Stomach (tissue), 9 donors: ENCODE data around the gene TPTE. TPM values are rescaled to one million over a fixed set of nuclear protein-coding genes. Genes with fewer than 3 reads are reported as not detected.
"Not testable (repeated sequence)": the region's sequence is repeated elsewhere in the genome, so short reads cannot be mapped to it uniquely, and the experiment has no call there.

Experiments
- DNase-seq, 2 donors: peaks; one replicate each; pipeline versions ENCODE4 v3.0.0 to v3.0.0-alpha.2; 2013 to 2019
- H3K27ac ChIP-seq, 5 donors: fragments of 200-600 bp in 4 of 5; sonication (generic) in 4 of 5; one replicate each; pipeline ENCODE4 v1.5.1; 2013 to 2019; ENCODE audit warnings: mild to moderate bottlenecking in 1 of 5, moderate library complexity in 1 of 5
- H3K27me3 ChIP-seq, 3 donors: fragments of 200-600 bp; sonication (generic); one replicate each; pipeline ENCODE4 v1.5.1; 2017 to 2019; ENCODE audit warnings: mixed run types in 1 of 3
- H3K36me3 ChIP-seq, 4 donors: fragments of 200-600 bp; sonication (generic); 1 replicate in 3 of 4; 2 replicates in 1 of 4; pipeline ENCODE4 v1.5.1; 2016 to 2019
- H3K4me1 ChIP-seq, 4 donors: fragments of 200-600 bp; sonication (generic); one replicate each; pipeline ENCODE4 v1.5.1; 2016 to 2019
- H3K4me3 ChIP-seq, 4 donors: fragments of 200-600 bp; sonication (generic) in 3 of 4; one replicate each; pipeline ENCODE4 v1.5.1; 2016 to 2019; ENCODE audit warnings: mild to moderate bottlenecking in 1 of 4
- H3K9me3 ChIP-seq, 4 donors: fragments of 200-600 bp; sonication (generic); one replicate each; pipeline ENCODE4 v1.5.1; 2016 to 2019
- EP300 ChIP-seq: sonication (generic); formaldehyde crosslinking; IDR thresholded peaks from one replicate; pipeline ENCODE4 v1.6.1; 2017; ENCODE audit warnings: antibody characterized with exemption
- POLR2A ChIP-seq, 4 donors: fragments of 450-650 bp; IDR thresholded peaks; one replicate each; pipeline ENCODE4 v1.6.1; 2016; ENCODE audit warnings: antibody characterized with exemption in 4 of 4, control low read depth in 2 of 4, mild to moderate bottlenecking in 1 of 4, moderate library complexity in 1 of 4
- POLR2AphosphoS5 ChIP-seq, 3 donors: sonication (generic); formaldehyde crosslinking; IDR thresholded peaks; one replicate each; pipeline ENCODE4 v1.6.1; 2016; ENCODE audit warnings: antibody characterized with exemption in 3 of 3
- WGBS, 5 donors: extraction: QIAGEN DNeasy Blood & Tissue Kit in 3 of 5; methylation state at CpG; one replicate each; pipeline versions ENCODE4 v1.1.5 to v1.1.7; 2013 to 2018; 5-methylcytosine and 5-hydroxymethylcytosine counted together
- intact Hi-C: fragments of 100-400 bp; cut with DNase I; formaldehyde crosslinking; loops from one replicate; pipeline ENCODE4 v1.15.1; 2023; ENCODE audit warnings: low total_unique reads
- polyA plus RNA-seq, 3 donors: library from polyadenylated mRNA; stranded (reverse); fragments of 200-250 nt; gene quantifications; one replicate each; pipeline ENCODE4 v1.2.3, GENCODE V29; 2013
- total RNA-seq, 5 donors: library from RNA; depleted of rRNA; stranded (reverse); fragments of >200 nt; gene quantifications; one replicate each; pipeline versions ENCODE4 v1.1.0 to v1.2.3, GENCODE V29; 2014 to 2016
- TF ChIP-seq, protein P1 (sequence below), 7 experiments: fragments of 450-650 bp in 4 of 7; fragments of 200-600 bp in 3 of 7; sonication (generic) in 3 of 7; IDR thresholded peaks; one replicate each; pipeline ENCODE4 v1.5.1; 2016 to 2019; ENCODE audit warnings: antibody characterized with exemption in 7 of 7, control low read depth in 2 of 7, mild to moderate bottlenecking in 1 of 7
- donor health status: healthy with polysubstance abuse.
- donor health status: Bipolar disorder and iron deficiency.
- donor health status: healthy.

Gene TPTE
- total and polyA plus RNA-seq, 8 donors, result not detected

DNA sequence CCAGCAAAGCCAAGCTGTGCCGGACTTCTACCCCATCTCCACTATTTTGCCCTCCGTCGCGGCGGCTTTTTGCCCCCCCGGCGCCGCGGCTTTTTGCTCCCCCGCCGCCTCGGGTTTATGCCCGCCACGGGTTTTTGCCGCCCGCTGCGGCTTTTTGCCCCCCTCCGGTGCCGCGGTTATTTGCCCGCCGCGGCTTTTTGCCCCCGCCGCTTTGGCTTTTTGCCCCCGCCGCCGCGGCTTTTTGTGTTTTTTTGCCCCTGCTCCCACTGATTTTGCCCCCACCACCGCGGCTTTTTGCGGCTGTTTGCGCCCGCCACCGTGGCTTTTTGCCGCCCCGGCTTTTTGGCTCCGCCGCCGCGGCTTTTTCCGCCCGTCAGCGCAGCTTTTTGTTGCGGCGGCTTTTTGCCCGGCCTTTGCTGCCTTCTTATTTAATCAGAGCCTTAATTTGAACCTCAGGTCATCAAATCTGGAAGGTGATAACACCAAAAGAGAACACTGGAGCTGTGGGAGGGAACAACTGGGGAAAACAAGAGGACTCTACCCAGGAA, 106.0 kb downstream of the TPTE start:
- peaks cover 0 to 6% (median 0%) of the 10 kb centered on the region in 3 donors for H3K27me3 ChIP-seq
- H3K9me3 ChIP-seq, result peaks cover 16 to 69% (median 43%) of the 10 kb centered on the region in 4 donors
- TF ChIP-seq, protein P1, sequence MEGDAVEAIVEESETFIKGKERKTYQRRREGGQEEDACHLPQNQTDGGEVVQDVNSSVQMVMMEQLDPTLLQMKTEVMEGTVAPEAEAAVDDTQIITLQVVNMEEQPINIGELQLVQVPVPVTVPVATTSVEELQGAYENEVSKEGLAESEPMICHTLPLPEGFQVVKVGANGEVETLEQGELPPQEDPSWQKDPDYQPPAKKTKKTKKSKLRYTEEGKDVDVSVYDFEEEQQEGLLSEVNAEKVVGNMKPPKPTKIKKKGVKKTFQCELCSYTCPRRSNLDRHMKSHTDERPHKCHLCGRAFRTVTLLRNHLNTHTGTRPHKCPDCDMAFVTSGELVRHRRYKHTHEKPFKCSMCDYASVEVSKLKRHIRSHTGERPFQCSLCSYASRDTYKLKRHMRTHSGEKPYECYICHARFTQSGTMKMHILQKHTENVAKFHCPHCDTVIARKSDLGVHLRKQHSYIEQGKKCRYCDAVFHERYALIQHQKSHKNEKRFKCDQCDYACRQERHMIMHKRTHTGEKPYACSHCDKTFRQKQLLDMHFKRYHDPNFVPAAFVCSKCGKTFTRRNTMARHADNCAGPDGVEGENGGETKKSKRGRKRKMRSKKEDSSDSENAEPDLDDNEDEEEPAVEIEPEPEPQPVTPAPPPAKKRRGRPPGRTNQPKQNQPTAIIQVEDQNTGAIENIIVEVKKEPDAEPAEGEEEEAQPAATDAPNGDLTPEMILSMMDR (IDR thresholded peaks at IDR 0.05), result no peak
- TF ChIP-seq POLR2AphosphoS5 (IDR thresholded peaks at IDR 0.05) (no peak), POLR2A (IDR thresholded peaks at IDR 0.05) (no peak), EP300 (no peak)
- intact Hi-C loops, result no loop called here
- no peaks in the 10 kb centered on the region for H3K36me3 ChIP-seq
- no peak overlapping the region for H3K4me3 ChIP-seq
- no peaks in the 10 kb centered on the region for H3K4me1 ChIP-seq
- WGBS, 5 donors, result 58 to 71% (median 65%) methylated on average over 47 of the region's 47 CpGs
- no peak overlapping the region for H3K27ac ChIP-seq
- DNase-seq, result no peak

DNA sequence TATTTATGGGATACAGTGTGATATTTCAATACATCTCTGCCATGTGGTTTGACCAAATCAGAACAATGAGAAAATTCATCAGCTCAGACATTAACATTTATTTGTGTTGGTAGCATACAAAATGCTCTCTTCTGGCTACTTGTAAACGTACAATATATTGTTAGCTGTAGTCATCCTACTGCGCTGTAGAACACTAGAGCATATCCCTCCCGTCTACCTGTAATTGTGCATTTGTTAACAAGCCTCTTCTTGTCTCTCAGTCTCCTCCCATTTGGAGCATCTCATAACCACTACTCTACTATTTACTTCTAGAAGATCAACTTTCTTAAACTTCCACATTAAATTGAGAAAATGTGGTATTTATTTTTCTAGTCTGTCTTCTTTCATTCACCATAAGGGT, 107.9 kb downstream of the TPTE start:
- peaks cover 16 to 70% (median 50%) of the 10 kb centered on the region in 4 donors for H3K9me3 ChIP-seq
- H3K36me3 ChIP-seq, H3K4me3 ChIP-seq, intact Hi-C loops, DNase-seq, H3K27me3 ChIP-seq, H3K4me1 ChIP-seq, H3K27ac ChIP-seq: not testable (repeated sequence)
- 71 to 77% (median 73%) methylated on average over 3 of the region's 3 CpGs for WGBS, 5 donors

DNA sequence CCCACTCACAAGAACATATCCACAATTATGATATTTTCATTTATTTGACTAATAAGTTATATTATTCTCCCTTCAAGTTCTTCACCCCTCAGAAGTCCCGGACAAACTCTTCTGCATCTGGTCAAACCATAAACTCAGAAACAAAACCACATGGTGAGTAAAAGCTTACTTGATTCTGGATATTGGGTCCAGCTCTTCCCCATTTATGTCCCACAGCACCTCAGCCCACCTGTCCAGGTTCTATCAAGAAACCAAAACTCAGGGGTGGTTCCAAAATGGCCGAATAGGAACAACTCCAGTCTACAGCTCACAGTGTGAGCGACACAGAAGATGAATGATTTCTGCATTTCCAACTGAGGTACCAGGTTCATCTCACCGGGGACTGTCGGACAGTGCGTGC, 109.4 kb downstream of the TPTE start:
- H3K27ac ChIP-seq, H3K4me3 ChIP-seq, intact Hi-C loops, DNase-seq, H3K27me3 ChIP-seq, H3K4me1 ChIP-seq, H3K36me3 ChIP-seq: not testable (repeated sequence)
- peaks cover 16 to 76% (median 58%) of the 10 kb centered on the region in 4 donors for H3K9me3 ChIP-seq
- WGBS, 5 donors, result 56 to 72% (median 67%) methylated on average over 6 of the region's 6 CpGs

DNA sequence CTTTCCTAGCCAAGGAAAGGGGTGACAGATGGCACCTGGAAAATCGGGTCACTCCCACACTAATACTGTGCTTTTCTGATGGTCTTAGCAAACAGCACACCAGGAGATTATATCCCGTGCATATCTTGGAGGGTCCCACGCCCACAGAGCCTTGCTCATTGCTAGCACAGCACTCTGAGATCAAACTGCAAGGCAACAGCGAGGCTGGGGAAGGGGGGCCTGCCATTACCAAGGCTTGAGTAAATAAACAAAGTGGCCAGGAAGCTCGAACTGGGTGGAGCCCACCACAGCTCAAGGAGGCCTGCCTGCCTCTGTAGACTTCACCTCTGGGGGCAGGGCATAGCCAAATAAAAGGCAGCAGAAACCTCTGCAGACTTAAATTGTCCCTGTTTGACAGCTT, 109.9 kb downstream of the TPTE start:
- DNase-seq, H3K36me3 ChIP-seq, H3K27ac ChIP-seq, H3K4me3 ChIP-seq, H3K27me3 ChIP-seq, H3K4me1 ChIP-seq, intact Hi-C loops: not testable (repeated sequence)
- H3K9me3 ChIP-seq, result peaks cover 16 to 78% (median 63%) of the 10 kb centered on the region in 4 donors
- WGBS, 5 donors, result 52 to 62% (median 59%) methylated on average over 5 of the region's 5 CpGs

DNA sequence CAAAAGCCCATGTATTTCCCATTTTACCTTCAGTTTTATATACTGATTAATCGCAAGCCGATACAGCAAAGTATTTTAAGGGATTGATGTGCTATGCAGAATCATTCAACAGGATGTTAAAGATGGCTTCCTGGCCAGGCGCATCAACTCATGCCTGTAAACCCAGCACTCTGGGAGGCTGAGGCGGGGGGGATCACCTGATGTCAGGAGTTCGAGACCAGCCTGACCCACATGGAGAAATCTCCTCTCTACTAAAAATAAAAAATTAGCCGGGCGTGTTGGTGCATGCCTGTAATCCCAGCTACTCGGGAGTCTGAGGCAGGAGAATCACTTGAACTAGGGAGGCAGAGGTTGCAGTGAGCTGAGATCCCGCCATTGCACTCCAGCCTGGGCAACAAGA, 116.8 kb downstream of the TPTE start:
- DNase-seq, intact Hi-C loops, H3K27me3 ChIP-seq, H3K36me3 ChIP-seq, H3K27ac ChIP-seq, H3K4me3 ChIP-seq, H3K4me1 ChIP-seq: not testable (repeated sequence)
- H3K9me3 ChIP-seq, result peaks cover 11 to 85% (median 81%) of the 10 kb centered on the region in 4 donors
- WGBS, 5 donors, result 59 to 62% (median 59%) methylated on average over 9 of the region's 9 CpGs

DNA sequence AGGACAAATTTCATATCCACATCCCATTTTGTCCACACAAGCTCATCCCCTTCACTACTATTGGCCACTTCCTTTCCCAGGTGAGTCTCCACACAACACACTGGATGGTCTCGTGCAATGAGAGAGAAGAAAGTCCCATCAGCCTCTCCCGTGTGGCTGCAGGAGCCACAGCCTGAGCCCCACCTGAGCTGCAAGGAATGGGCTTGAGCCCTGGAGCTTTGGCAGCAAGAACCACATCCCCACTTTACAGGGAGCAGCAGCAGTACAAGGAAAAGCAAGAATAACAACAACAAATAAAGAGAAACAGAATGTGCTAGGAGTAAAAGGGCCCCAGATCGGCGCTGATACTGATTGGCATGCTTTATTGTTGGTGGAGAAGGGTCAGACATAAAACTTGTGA, 117.7 kb downstream of the TPTE start:
- intact Hi-C loops, result no loop called here
- H3K27ac ChIP-seq, result no peak overlapping the region
- H3K4me3 ChIP-seq, result no peak overlapping the region
- WGBS, 5 donors, result 50 to 67% (median 58%) methylated on average over 4 of the region's 4 CpGs
- DNase-seq, result no peak
- peaks cover 11 to 91% (median 87%) of the 10 kb centered on the region in 4 donors for H3K9me3 ChIP-seq
- TF ChIP-seq POLR2A (IDR thresholded peaks at IDR 0.05) (no peak), EP300 (no peak), POLR2AphosphoS5 (IDR thresholded peaks at IDR 0.05) (no peak)
- TF ChIP-seq, protein P1 (IDR thresholded peaks at IDR 0.05), result no peak
- no peaks in the 10 kb centered on the region for H3K36me3 ChIP-seq
- no peaks in the 10 kb centered on the region for H3K4me1 ChIP-seq
- H3K27me3 ChIP-seq, result no peaks in the 10 kb centered on the region

DNA sequence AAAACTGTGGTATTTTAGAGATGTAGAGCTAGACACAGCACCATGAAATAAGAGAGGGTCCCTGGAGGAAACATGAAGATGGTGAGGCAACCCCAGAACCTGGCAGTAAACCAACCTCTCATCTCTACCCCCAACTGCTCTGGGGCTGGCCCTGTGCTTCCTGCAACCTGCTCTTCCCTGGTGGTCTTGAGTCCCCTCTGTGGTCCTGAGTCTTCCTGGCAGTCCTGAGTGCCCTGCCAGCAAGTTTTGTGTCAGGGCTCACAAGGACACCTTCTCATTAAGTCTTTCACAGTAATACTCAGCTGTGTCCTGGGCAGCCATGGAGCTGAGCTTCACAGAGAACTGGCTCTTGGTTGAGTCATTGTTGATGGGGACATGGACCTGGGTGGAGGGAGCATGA, 118.4 kb downstream of the TPTE start:
- H3K4me3 ChIP-seq, intact Hi-C loops, H3K27me3 ChIP-seq, DNase-seq, H3K36me3 ChIP-seq, H3K27ac ChIP-seq, H3K4me1 ChIP-seq: not testable (repeated sequence)
- peaks cover 11 to 89% (median 84%) of the 10 kb centered on the region in 4 donors for H3K9me3 ChIP-seq
